ENCODE data around the gene LRRIQ3.
A peak's percentile ranks its signal among the peaks of the same experiment; 100 is the strongest.

LRRIQ3 gene

DNA sequence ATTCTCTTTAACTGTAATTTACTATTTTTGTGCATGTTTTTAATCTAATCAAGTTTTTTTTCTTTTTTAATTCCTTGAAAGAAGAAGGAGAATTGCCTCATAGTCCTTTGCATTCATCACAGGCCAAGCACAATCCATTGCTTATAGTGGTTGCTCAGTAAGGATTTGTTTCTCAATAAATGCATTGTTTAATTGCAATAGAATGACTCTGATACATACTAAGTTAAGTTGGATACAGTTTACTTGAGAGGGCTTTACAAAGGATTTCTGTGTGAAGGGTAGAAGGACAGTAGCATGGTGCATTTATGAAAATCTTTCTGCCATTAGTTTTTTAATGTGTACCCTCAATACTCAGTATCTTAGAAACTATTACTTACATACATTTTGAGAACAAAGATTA, 186.2 kb downstream of the LRRIQ3 start:
- DNase-seq, result no peak
- Mint-ChIP-seq H3K4me1 (peaks cover 7% of the 10 kb centered on the region), H3K27ac (no peak overlapping the region), H3K4me3 (no peak overlapping the region), H3K9me3 (peaks cover 0 to 7% of the 10 kb centered on the region in 2 donors), H3K27me3 (no peaks in the 10 kb centered on the region)
- ATAC-seq, result no peak

DNA sequence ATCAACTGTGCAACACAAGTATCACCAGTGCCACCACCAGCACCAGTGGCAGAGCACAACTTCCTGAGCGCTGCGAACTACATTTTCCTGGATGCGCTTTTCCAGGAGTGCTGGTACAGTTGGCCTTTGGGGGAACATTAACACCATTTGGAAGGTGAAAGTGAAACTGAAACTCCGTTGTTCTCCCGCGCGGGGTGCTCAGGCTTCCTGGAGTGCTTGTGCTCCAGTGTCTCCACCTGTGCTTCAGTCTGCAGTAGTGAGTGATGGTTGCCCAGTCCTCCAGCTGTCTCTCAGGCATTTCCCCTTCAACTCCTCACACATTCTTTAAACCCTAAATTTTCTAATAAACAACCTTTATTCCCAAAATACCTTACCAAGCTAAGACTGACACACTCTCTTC, 187.8 kb downstream of the LRRIQ3 start:
- Mint-ChIP-seq H3K4me3 (peak overlapping the region; percentile 8 to 23), H3K9me3 (no peaks in the 10 kb centered on the region)
- DNase-seq, result no peak

GRCh38 chr1:74005533-74005932, 192.4 kb downstream of the LRRIQ3 start:
- Mint-ChIP-seq H3K27me3 (no peaks in the 10 kb centered on the region), H3K4me1 (peaks cover 6% of the 10 kb centered on the region), H3K4me3 (no peak overlapping the region), H3K9me3 (no peaks in the 10 kb centered on the region), H3K27ac (no peak overlapping the region)
- ATAC-seq (no peak), DNase-seq (no peak)

More for the DNA sequence above, 187.8 kb downstream of the LRRIQ3 start:
- Mint-ChIP-seq H3K4me1 (peaks cover 7% of the 10 kb centered on the region), H3K27ac (no peak overlapping the region), H3K27me3 (no peaks in the 10 kb centered on the region)
- no peak for ATAC-seq

GRCh38 chr1:74003806-74004205, 194.2 kb downstream of the LRRIQ3 start:
- H3K9me3 Mint-ChIP-seq, result no peaks in the 10 kb centered on the region

DNA sequence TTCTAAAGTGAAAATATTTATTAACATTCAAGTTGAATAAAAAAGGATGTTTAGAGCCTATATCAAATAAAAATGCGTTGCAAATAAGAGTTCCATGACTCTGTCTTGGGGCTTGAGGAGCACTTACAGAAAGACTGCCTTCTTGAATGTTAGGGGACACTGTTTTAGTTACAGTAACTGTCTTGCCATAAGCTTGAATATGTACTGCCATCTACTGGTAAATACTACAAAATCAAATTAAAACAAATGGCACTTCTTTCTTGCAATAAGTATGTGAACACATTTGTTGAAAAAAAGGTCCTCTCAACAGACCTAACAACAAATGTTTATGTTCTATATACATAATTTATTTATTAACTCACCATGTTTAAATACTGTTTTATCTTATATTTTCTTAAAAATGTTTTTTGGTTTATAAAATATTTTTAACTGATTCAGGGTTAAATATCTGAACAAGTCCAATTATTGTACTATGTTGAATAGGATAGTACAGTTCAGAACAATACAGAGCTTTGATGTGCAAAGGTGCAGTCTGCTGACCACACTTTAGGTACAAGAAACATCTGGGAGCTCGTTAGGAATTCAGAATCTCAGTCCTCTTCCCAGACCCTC, 199.5 kb downstream of the LRRIQ3 start:
- H3K27ac Mint-ChIP-seq, result no peak overlapping the region
- H3K4me3 Mint-ChIP-seq, result no peak overlapping the region
- H3K27me3 Mint-ChIP-seq, result peaks cover 8% of the 10 kb centered on the region
- no peak for DNase-seq
- ATAC-seq, result no peak
- no peaks in the 10 kb centered on the region for H3K4me1 Mint-ChIP-seq
- H3K9me3 Mint-ChIP-seq, result no peaks in the 10 kb centered on the region

More at GRCh38 chr1:74003806-74004205, 194.2 kb downstream of the LRRIQ3 start:
- H3K4me3 Mint-ChIP-seq, result no peak overlapping the region
- no peak for ATAC-seq
- H3K4me1 Mint-ChIP-seq, result no peaks in the 10 kb centered on the region
- DNase-seq, result no peak
- H3K27me3 Mint-ChIP-seq, result no peaks in the 10 kb centered on the region
- no peak overlapping the region for H3K27ac Mint-ChIP-seq

- no peaks in the 10 kb centered on the region for H3K27me3 Mint-ChIP-seq
- H3K9me3 Mint-ChIP-seq, result peaks cover 10 to 15% of the 10 kb centered on the region in 2 donors
- no peak overlapping the region for H3K27ac Mint-ChIP-seq
- DNase-seq, result no peak
- no peak overlapping the region for H3K4me3 Mint-ChIP-seq
- H3K4me1 Mint-ChIP-seq, result no peaks in the 10 kb centered on the region
- ATAC-seq, result no peak
Measured at GRCh38 chr1:73980324-73981040, 217.5 kb downstream of the LRRIQ3 start.

GRCh38 chr1:73979684-73980083, 218.3 kb downstream of the LRRIQ3 start:
- Mint-ChIP-seq H3K4me3 (no peak overlapping the region), H3K27me3 (no peaks in the 10 kb centered on the region), H3K27ac (no peak overlapping the region), H3K4me1 (no peaks in the 10 kb centered on the region), H3K9me3 (peaks cover 2 to 15% of the 10 kb centered on the region in 2 donors)
- DNase-seq (no peak), ATAC-seq (no peak)

- no peak for ATAC-seq
Measured at GRCh38 chr1:73978964-73979363, 219.0 kb downstream of the LRRIQ3 start.

More at GRCh38 chr1:73978964-73979363, 219.0 kb downstream of the LRRIQ3 start:
- Mint-ChIP-seq H3K4me3 (no peak overlapping the region), H3K27ac (no peak overlapping the region), H3K27me3 (no peaks in the 10 kb centered on the region), H3K4me1 (no peaks in the 10 kb centered on the region), H3K9me3 (peaks cover 0 to 15% of the 10 kb centered on the region in 2 donors)
- no peak for DNase-seq

Data from stimulated activated naive CD8-positive, alpha-beta T cell treated with anti-CD3 and anti-CD28 coated beads, Interleukin-15, amount 100 ng/mL, for 72 hours (primary cell).